GM18508 (cell line): ENCODE data around the gene MRPS18A.
"Not testable (repeated sequence)": the region's sequence is repeated elsewhere in the genome, so short reads cannot be mapped to it uniquely, and the experiment has no call there.

Source experiments
- ATAC-seq: cut with Tn5 transposase; IDR thresholded peaks from one replicate; pipeline ENCODE4 v1.9.1; 2021; ENCODE audit warnings: moderate number of reproducible peaks; ENCODE audit not compliant: insufficient read depth, unreplicated experiment

Gene MRPS18A

GRCh38 chr6:43671801-43672690 is 15.5 kb downstream of the MRPS18A start:
- no peak for ATAC-seq

GRCh38 chr6:43671011-43671800 is 16.4 kb downstream of the MRPS18A start:
- no peak for ATAC-seq

- ATAC-seq = no peak
These were observed 17.0 kb downstream of the MRPS18A start for GRCh38 chr6:43670623-43670986.

- ATAC-seq = no peak
These were observed 17.5 kb downstream of the MRPS18A start for GRCh38 chr6:43669922-43670622.

GRCh38 chr6:43669050-43669921 is 18.3 kb downstream of the MRPS18A start:
- ATAC-seq = no peak

- no peak for ATAC-seq
These were observed 19.2 kb downstream of the MRPS18A start for GRCh38 chr6:43668151-43669028.

GRCh38 chr6:43667245-43668150 is 20.1 kb downstream of the MRPS18A start:
- ATAC-seq = no peak

GRCh38 chr6:43666196-43666920 is 21.2 kb downstream of the MRPS18A start:
- ATAC-seq = no peak

- ATAC-seq = no peak
These were observed 22.2 kb downstream of the MRPS18A start for GRCh38 chr6:43665376-43665775.

- not testable (repeated sequence) for ATAC-seq
These were observed 24.6 kb downstream of the MRPS18A start for GRCh38 chr6:43662948-43663347.

- no peak for ATAC-seq
These were observed 29.4 kb downstream of the MRPS18A start for GRCh38 chr6:43658161-43658560.

- ATAC-seq = no peak
These were observed 30.3 kb downstream of the MRPS18A start for GRCh38 chr6:43657221-43657802.

- not testable (repeated sequence) for ATAC-seq
These were observed 34.8 kb downstream of the MRPS18A start for GRCh38 chr6:43652822-43653221.

GRCh38 chr6:43648248-43648647 is 39.3 kb downstream of the MRPS18A start:
- no peak for ATAC-seq

GRCh38 chr6:43647613-43648012 is 40.0 kb downstream of the MRPS18A start:
- no peak for ATAC-seq

GRCh38 chr6:43645613-43645964 is 42.0 kb downstream of the MRPS18A start:
- ATAC-seq = no peak
